ENCODE data around the gene DNAJC4. TPM values are rescaled to one million over a fixed set of nuclear protein-coding genes. Genes with fewer than 3 reads are reported as not detected.

The DNAJC4 gene
- total RNA-seq, 1 donor from 2014 or later, result 59.9 TPM

GRCh38 chr11:64235437-64236161, 5.3 kb downstream of the DNAJC4 start:
- peaks cover 67% of the 10 kb centered on the region for H3K4me1 ChIP-seq
- intact Hi-C loops (cut with micrococcal nuclease), result no loop called here
- H3K4me3 ChIP-seq, result peak overlapping the region; percentile 85
- TF ChIP-seq, protein P1, sequence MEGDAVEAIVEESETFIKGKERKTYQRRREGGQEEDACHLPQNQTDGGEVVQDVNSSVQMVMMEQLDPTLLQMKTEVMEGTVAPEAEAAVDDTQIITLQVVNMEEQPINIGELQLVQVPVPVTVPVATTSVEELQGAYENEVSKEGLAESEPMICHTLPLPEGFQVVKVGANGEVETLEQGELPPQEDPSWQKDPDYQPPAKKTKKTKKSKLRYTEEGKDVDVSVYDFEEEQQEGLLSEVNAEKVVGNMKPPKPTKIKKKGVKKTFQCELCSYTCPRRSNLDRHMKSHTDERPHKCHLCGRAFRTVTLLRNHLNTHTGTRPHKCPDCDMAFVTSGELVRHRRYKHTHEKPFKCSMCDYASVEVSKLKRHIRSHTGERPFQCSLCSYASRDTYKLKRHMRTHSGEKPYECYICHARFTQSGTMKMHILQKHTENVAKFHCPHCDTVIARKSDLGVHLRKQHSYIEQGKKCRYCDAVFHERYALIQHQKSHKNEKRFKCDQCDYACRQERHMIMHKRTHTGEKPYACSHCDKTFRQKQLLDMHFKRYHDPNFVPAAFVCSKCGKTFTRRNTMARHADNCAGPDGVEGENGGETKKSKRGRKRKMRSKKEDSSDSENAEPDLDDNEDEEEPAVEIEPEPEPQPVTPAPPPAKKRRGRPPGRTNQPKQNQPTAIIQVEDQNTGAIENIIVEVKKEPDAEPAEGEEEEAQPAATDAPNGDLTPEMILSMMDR (IDR thresholded peaks at IDR 0.05; ENCODE audit: borderline replicate concordance), result no peak
- peak overlapping the region; percentile 95 for H3K27ac ChIP-seq (replicated peaks)
- no peak for DNase-seq
- H3K27me3 ChIP-seq (ENCODE audit: low read depth), result no peaks in the 10 kb centered on the region
- H3K9me3 ChIP-seq (replicated peaks), result no peaks in the 10 kb centered on the region
- H3K36me3 ChIP-seq, result peaks cover 20% of the 10 kb centered on the region

DNA sequence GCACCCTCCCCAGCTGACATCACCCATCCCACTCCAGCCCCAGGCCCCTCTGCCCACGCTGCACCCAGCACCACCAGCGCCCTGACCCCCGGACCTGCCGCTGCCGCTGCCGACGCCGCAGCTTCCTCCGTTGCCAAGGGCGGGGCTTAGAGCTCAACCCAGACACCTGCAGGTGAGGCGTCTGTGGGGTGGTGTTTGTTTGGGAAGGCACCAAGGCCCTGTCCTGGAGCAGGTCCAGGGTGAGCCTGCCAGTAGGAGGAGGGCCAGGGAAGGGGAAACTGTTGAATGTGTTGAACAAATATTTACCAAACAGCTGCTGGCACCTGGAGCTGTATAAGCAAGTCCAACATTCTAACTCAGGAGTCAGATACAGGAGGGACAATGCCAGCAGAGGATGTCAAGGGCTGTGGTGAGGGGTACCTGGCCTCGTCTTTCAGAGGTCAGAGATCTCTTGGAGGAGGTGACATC, 7.2 kb downstream of the DNAJC4 start:
- peaks cover 62% of the 10 kb centered on the region for H3K4me1 ChIP-seq
- intact Hi-C loops (cut with micrococcal nuclease), result no loop called here

DNA sequence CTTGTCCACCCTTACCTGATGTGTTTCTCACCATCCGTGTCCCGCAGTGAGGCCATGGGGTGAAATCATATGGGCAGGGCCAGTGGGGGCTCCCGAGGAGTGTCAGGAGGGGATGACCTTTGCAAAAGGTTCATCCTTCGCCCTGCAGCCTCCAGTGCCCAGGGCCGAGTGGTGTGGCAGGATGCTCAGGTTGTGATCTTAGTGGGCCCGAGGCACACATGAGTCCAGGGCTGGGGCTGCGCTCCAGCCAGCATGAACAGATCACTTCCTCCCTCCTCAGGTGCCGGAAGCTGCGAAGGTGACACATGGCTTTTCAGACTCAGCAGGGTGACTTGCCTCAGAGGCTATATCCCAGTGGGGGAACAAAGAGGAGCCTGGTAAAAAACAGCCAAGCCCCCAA, 7.7 kb downstream of the DNAJC4 start:
- DNase-seq, result no peak
- Histone ChIP-seq H3K4me1 (peaks cover 65% of the 10 kb centered on the region), H3K9me3 (replicated peaks) (no peaks in the 10 kb centered on the region), H3K36me3 (peaks cover 20% of the 10 kb centered on the region), H3K27ac (replicated peaks) (peak overlapping the region; percentile 100), H3K27me3 (ENCODE audit: low read depth) (no peaks in the 10 kb centered on the region), H3K4me3 (no peak overlapping the region)
- TF ChIP-seq, protein P1 (IDR thresholded peaks at IDR 0.05; ENCODE audit: borderline replicate concordance), result no peak
- intact Hi-C loops (cut with micrococcal nuclease), result no loop called here

More for the DNA sequence above, 7.2 kb downstream of the DNAJC4 start:
- Histone ChIP-seq H3K27me3 (ENCODE audit: low read depth) (no peaks in the 10 kb centered on the region), H3K27ac (replicated peaks) (peak overlapping the region; percentile 100), H3K36me3 (peaks cover 20% of the 10 kb centered on the region), H3K4me3 (no peak overlapping the region), H3K9me3 (replicated peaks) (no peaks in the 10 kb centered on the region)
- TF ChIP-seq, protein P1 (IDR thresholded peaks at IDR 0.05; ENCODE audit: borderline replicate concordance), result no peak
- DNase-seq, result no peak

DNA sequence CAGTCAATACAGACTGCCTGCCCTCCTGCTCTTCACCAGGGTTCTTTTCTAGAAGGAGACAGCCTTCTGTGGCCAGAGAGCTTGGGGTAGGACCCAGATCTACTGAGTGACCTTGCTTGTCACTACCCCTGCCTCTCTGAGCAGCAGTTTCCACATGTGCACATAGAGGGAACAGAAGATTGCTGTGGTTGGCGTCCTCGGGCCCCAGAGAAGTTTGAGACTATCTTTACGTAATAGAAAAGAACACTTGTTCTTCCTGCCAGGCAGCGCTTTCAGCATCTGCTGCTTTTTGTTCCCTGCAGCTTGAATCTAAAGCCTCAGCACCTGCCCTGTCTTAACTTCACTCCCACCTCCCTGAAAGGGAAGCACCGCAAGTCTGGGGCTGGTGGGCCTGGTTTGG, 8.7 kb downstream of the DNAJC4 start:
- H3K27me3 ChIP-seq (ENCODE audit: low read depth), result no peaks in the 10 kb centered on the region
- peak overlapping the region; percentile 100 for H3K27ac ChIP-seq (replicated peaks)
- peaks cover 29% of the 10 kb centered on the region for H3K36me3 ChIP-seq
- H3K9me3 ChIP-seq (replicated peaks), result no peaks in the 10 kb centered on the region
- H3K4me3 ChIP-seq, result no peak overlapping the region
- intact Hi-C loops (cut with micrococcal nuclease), result no loop called here
- no peak for DNase-seq
- TF ChIP-seq, protein P1 (IDR thresholded peaks at IDR 0.05; ENCODE audit: borderline replicate concordance), result no peak
- peaks cover 65% of the 10 kb centered on the region for H3K4me1 ChIP-seq

DNA sequence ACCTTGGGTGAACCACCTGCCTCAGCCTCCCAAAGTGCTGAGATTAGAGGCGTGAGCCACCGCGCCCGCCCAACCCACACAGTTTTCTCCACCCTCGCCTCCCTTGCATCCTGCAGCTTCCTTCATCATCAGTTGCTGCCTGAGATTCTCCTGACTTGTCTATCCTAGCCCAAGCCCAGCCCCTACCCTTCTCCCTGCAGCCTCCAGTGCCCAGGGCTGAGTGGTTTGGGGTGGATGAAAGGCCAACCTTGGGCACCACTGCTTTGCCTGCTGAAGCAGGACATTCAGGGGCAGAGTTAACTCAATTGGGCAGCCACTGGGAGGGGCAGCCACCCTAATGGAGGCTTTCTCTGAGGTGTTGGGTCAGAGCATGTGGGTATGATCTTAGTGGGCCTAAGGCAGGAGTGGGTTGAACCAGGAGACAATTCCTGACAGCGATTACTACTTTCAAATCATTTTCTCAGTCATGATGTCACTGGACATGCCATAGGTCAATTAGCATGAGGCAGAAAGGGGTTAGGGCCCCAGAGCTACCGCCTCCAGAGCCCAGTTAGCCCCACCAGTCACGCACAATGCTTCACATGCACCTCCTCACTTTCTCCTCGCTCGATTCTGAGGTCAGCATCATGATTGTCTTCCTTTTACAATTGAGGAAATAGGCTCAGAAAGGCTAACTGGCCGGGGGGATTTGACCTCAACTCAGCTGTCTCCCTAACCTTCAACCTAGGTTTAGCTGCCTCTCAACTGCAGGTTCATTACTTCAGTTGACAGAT, 9.5 kb downstream of the DNAJC4 start:
- peaks cover 68% of the 10 kb centered on the region for H3K4me1 ChIP-seq
- H3K27me3 ChIP-seq (ENCODE audit: low read depth), result no peaks in the 10 kb centered on the region
- peak overlapping the region; percentile 84 for H3K4me3 ChIP-seq
- DNase-seq, result no peak
- H3K36me3 ChIP-seq, result peaks cover 34% of the 10 kb centered on the region
- no peaks in the 10 kb centered on the region for H3K9me3 ChIP-seq (replicated peaks)
- intact Hi-C loops (cut with micrococcal nuclease), result no loop called here
- TF ChIP-seq, protein P1 (IDR thresholded peaks at IDR 0.05; ENCODE audit: borderline replicate concordance), result no peak
- H3K27ac ChIP-seq (replicated peaks), result peak overlapping the region; percentile 100

Measured in left ventricle myocardium inferior (tissue), 1 donor.